ENCODE data around the gene PRND. TPM values are rescaled to one million over a fixed set of nuclear protein-coding genes. Genes with fewer than 3 reads are reported as not detected.

The PRND gene
- total RNA-seq, 1 donor from 2014 or later, result not detected

GRCh38 chr20:4764805-4765204, 43.1 kb downstream of the PRND start:
- Mint-ChIP-seq H3K9me3 (ENCODE audit: unreplicated experiment) (no peaks in the 10 kb centered on the region), H3K36me3 (ENCODE audit: unreplicated experiment) (no peaks in the 10 kb centered on the region), H3K4me1 (ENCODE audit: low read depth, unreplicated experiment) (no peaks in the 10 kb centered on the region), H3K27ac (ENCODE audit: unreplicated experiment) (no peak overlapping the region), H3K27me3 (ENCODE audit: unreplicated experiment) (peaks cover 3% of the 10 kb centered on the region), H3K4me3 (ENCODE audit: unreplicated experiment) (no peak overlapping the region)
- no peak for DNase-seq
- TF ChIP-seq, protein P1, sequence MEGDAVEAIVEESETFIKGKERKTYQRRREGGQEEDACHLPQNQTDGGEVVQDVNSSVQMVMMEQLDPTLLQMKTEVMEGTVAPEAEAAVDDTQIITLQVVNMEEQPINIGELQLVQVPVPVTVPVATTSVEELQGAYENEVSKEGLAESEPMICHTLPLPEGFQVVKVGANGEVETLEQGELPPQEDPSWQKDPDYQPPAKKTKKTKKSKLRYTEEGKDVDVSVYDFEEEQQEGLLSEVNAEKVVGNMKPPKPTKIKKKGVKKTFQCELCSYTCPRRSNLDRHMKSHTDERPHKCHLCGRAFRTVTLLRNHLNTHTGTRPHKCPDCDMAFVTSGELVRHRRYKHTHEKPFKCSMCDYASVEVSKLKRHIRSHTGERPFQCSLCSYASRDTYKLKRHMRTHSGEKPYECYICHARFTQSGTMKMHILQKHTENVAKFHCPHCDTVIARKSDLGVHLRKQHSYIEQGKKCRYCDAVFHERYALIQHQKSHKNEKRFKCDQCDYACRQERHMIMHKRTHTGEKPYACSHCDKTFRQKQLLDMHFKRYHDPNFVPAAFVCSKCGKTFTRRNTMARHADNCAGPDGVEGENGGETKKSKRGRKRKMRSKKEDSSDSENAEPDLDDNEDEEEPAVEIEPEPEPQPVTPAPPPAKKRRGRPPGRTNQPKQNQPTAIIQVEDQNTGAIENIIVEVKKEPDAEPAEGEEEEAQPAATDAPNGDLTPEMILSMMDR (IDR thresholded peaks at IDR 0.05; ENCODE audit: partially characterized antibody, unreplicated experiment), result no peak

- no peak overlapping the region for H3K4me3 Mint-ChIP-seq (ENCODE audit: unreplicated experiment)
- H3K36me3 Mint-ChIP-seq (ENCODE audit: unreplicated experiment), result peaks cover 2% of the 10 kb centered on the region
- peaks cover 3% of the 10 kb centered on the region for H3K27me3 Mint-ChIP-seq (ENCODE audit: unreplicated experiment)
- TF ChIP-seq, protein P1 (IDR thresholded peaks at IDR 0.05; ENCODE audit: partially characterized antibody, unreplicated experiment), result no peak
- no peaks in the 10 kb centered on the region for H3K9me3 Mint-ChIP-seq (ENCODE audit: unreplicated experiment)
- no peak for DNase-seq
- no peak overlapping the region for H3K27ac Mint-ChIP-seq (ENCODE audit: unreplicated experiment)
- H3K4me1 Mint-ChIP-seq (ENCODE audit: low read depth, unreplicated experiment), result no peaks in the 10 kb centered on the region
Observed at GRCh38 chr20:4765681-4766080, 44.0 kb downstream of the PRND start.

GRCh38 chr20:4766631-4767030, 44.9 kb downstream of the PRND start:
- no peak overlapping the region for H3K27ac Mint-ChIP-seq (ENCODE audit: unreplicated experiment)
- no peak overlapping the region for H3K4me3 Mint-ChIP-seq (ENCODE audit: unreplicated experiment)
- H3K36me3 Mint-ChIP-seq (ENCODE audit: unreplicated experiment), result peaks cover 11% of the 10 kb centered on the region
- H3K27me3 Mint-ChIP-seq (ENCODE audit: unreplicated experiment), result peaks cover 3% of the 10 kb centered on the region
- H3K9me3 Mint-ChIP-seq (ENCODE audit: unreplicated experiment), result no peaks in the 10 kb centered on the region
- H3K4me1 Mint-ChIP-seq (ENCODE audit: low read depth, unreplicated experiment), result no peaks in the 10 kb centered on the region
- TF ChIP-seq, protein P1 (IDR thresholded peaks at IDR 0.05; ENCODE audit: partially characterized antibody, unreplicated experiment), result no peak
- no peak for DNase-seq

- no peak for DNase-seq
- H3K4me1 Mint-ChIP-seq (ENCODE audit: low read depth, unreplicated experiment), result no peaks in the 10 kb centered on the region
- no peak overlapping the region for H3K27ac Mint-ChIP-seq (ENCODE audit: unreplicated experiment)
- no peak overlapping the region for H3K4me3 Mint-ChIP-seq (ENCODE audit: unreplicated experiment)
- peaks cover 11% of the 10 kb centered on the region for H3K36me3 Mint-ChIP-seq (ENCODE audit: unreplicated experiment)
- no peaks in the 10 kb centered on the region for H3K9me3 Mint-ChIP-seq (ENCODE audit: unreplicated experiment)
- peaks cover 3% of the 10 kb centered on the region for H3K27me3 Mint-ChIP-seq (ENCODE audit: unreplicated experiment)
- TF ChIP-seq, protein P1 (IDR thresholded peaks at IDR 0.05; ENCODE audit: partially characterized antibody, unreplicated experiment), result no peak
Observed at GRCh38 chr20:4767084-4767483, 45.4 kb downstream of the PRND start.

- H3K4me3 Mint-ChIP-seq (ENCODE audit: unreplicated experiment), result no peak overlapping the region
- peaks cover 11% of the 10 kb centered on the region for H3K36me3 Mint-ChIP-seq (ENCODE audit: unreplicated experiment)
- H3K4me1 Mint-ChIP-seq (ENCODE audit: low read depth, unreplicated experiment), result no peaks in the 10 kb centered on the region
- peaks cover 3% of the 10 kb centered on the region for H3K27me3 Mint-ChIP-seq (ENCODE audit: unreplicated experiment)
- no peak for DNase-seq
- no peak overlapping the region for H3K27ac Mint-ChIP-seq (ENCODE audit: unreplicated experiment)
- TF ChIP-seq, protein P1 (IDR thresholded peaks at IDR 0.05; ENCODE audit: partially characterized antibody, unreplicated experiment), result no peak
- H3K9me3 Mint-ChIP-seq (ENCODE audit: unreplicated experiment), result no peaks in the 10 kb centered on the region
Observed at GRCh38 chr20:4769328-4769727, 47.6 kb downstream of the PRND start.

All from glutamatergic neuron (in vitro differentiated cells).